ENCODE data around the gene BOD1L2. TPM values are rescaled to one million over a fixed set of nuclear protein-coding genes. Genes with fewer than 3 reads are reported as not detected.

The BOD1L2 gene
- total RNA-seq, 1 donor: not detected

GRCh38 chr18:57149531-57149930, 2.6 kb downstream of the BOD1L2 start:
- peak in 1 of 3 donors; percentile 46 for DNase-seq (ENCODE audit: low read depth in 2 of 3, low spot score in 2 of 3)

- DNase-seq (ENCODE audit: low read depth in 2 of 3, low spot score in 2 of 3): no peak
Measured at GRCh38 chr18:57150081-57150480, 3.2 kb downstream of the BOD1L2 start.

- DNase-seq (ENCODE audit: low read depth in 2 of 3, low spot score in 2 of 3): no peak
Measured at GRCh38 chr18:57150828-57151227, 3.9 kb downstream of the BOD1L2 start.

- no peak for DNase-seq (ENCODE audit: low read depth in 2 of 3, low spot score in 2 of 3)
Measured at GRCh38 chr18:57154191-57154830, 7.4 kb downstream of the BOD1L2 start.

GRCh38 chr18:57164401-57164800, 17.5 kb downstream of the BOD1L2 start:
- DNase-seq (ENCODE audit: low read depth in 2 of 3, low spot score in 2 of 3): no peak

GRCh38 chr18:57167617-57168308, 20.9 kb downstream of the BOD1L2 start:
- no peak for DNase-seq (ENCODE audit: low read depth in 2 of 3, low spot score in 2 of 3)

- DNase-seq (ENCODE audit: low read depth in 2 of 3, low spot score in 2 of 3): no peak
Measured at GRCh38 chr18:57171026-57171425, 24.1 kb downstream of the BOD1L2 start.

GRCh38 chr18:57175532-57175931, 28.6 kb downstream of the BOD1L2 start:
- DNase-seq (ENCODE audit: low read depth in 2 of 3, low spot score in 2 of 3): no peak

GRCh38 chr18:57185434-57185833, 38.5 kb downstream of the BOD1L2 start:
- DNase-seq (ENCODE audit: low read depth in 2 of 3, low spot score in 2 of 3): no peak

- no peak for DNase-seq (ENCODE audit: low read depth in 2 of 3, low spot score in 2 of 3)
Measured at GRCh38 chr18:57188851-57189557, 42.1 kb downstream of the BOD1L2 start.

GRCh38 chr18:57190026-57190425, 43.1 kb downstream of the BOD1L2 start:
- no peak for DNase-seq (ENCODE audit: low read depth in 2 of 3, low spot score in 2 of 3)

- DNase-seq (ENCODE audit: low read depth in 2 of 3, low spot score in 2 of 3): no peak
Measured at GRCh38 chr18:57194070-57194469, 47.2 kb downstream of the BOD1L2 start.

- DNase-seq (ENCODE audit: low read depth in 2 of 3, low spot score in 2 of 3): no peak
Measured at GRCh38 chr18:57194622-57195021, 47.7 kb downstream of the BOD1L2 start.

GRCh38 chr18:57195341-57195740, 48.5 kb downstream of the BOD1L2 start:
- no peak for DNase-seq (ENCODE audit: low read depth in 2 of 3, low spot score in 2 of 3)

- DNase-seq (ENCODE audit: low read depth in 2 of 3, low spot score in 2 of 3): no peak
Measured at GRCh38 chr18:57197261-57197660, 50.4 kb downstream of the BOD1L2 start.

- DNase-seq (ENCODE audit: low read depth in 2 of 3, low spot score in 2 of 3): no peak
Measured at GRCh38 chr18:57198073-57198472, 51.2 kb downstream of the BOD1L2 start.

Other genes starting within 250 kb of the BOD1L2 start
- not detected for gene ST8SIA3, start 205.5 kb downstream of the BOD1L2 start, total RNA-seq